Measurements from ENCODE around the gene PLXNC1.
A peak's percentile ranks its signal among the peaks of the same experiment; 100 is the strongest.

Gene PLXNC1

GRCh38 chr12:94207849-94208621, 59.7 kb downstream of the PLXNC1 start:
- peak; percentile 49 to 57 for DNase-seq

GRCh38 chr12:94208622-94208966, 60.2 kb downstream of the PLXNC1 start:
- DNase-seq: peak; percentile 39 to 40

GRCh38 chr12:94209240-94209639, 60.9 kb downstream of the PLXNC1 start:
- DNase-seq: no peak

- no peak for DNase-seq
Observed at GRCh38 chr12:94211021-94211420, 62.6 kb downstream of the PLXNC1 start.

- no peak for DNase-seq
Observed at GRCh38 chr12:94218233-94218632, 69.9 kb downstream of the PLXNC1 start.

- no peak for DNase-seq
Observed at GRCh38 chr12:94219622-94220302, 71.4 kb downstream of the PLXNC1 start.

- DNase-seq: no peak
Observed at GRCh38 chr12:94220804-94221203, 72.4 kb downstream of the PLXNC1 start.

GRCh38 chr12:94222351-94223084, 74.1 kb downstream of the PLXNC1 start:
- DNase-seq: no peak

- no peak for DNase-seq
Observed at GRCh38 chr12:94223842-94224241, 75.5 kb downstream of the PLXNC1 start.

GRCh38 chr12:94225506-94225905, 77.1 kb downstream of the PLXNC1 start:
- no peak for DNase-seq

GRCh38 chr12:94225947-94226630, 77.7 kb downstream of the PLXNC1 start:
- DNase-seq: no peak

- DNase-seq: no peak
Observed at GRCh38 chr12:94227066-94227465, 78.7 kb downstream of the PLXNC1 start.

GRCh38 chr12:94228488-94228907, 80.1 kb downstream of the PLXNC1 start:
- no peak for DNase-seq

- DNase-seq: no peak
Observed at GRCh38 chr12:94229902-94230301, 81.5 kb downstream of the PLXNC1 start.

- DNase-seq: no peak
Observed at GRCh38 chr12:94230357-94230905, 82.1 kb downstream of the PLXNC1 start.

GRCh38 chr12:94231709-94232108, 83.3 kb downstream of the PLXNC1 start:
- DNase-seq: no peak

- no peak for DNase-seq
Observed at GRCh38 chr12:94235848-94236247, 87.5 kb downstream of the PLXNC1 start.

GRCh38 chr12:94239332-94239993, 91.1 kb downstream of the PLXNC1 start:
- DNase-seq: no peak

GRCh38 chr12:94240171-94240570, 91.8 kb downstream of the PLXNC1 start:
- DNase-seq: no peak

- DNase-seq: no peak
Observed at GRCh38 chr12:94242901-94243300, 94.5 kb downstream of the PLXNC1 start.

- DNase-seq: peak; percentile 36 to 51
Observed at GRCh38 chr12:94244165-94245133, 96.1 kb downstream of the PLXNC1 start.

All from stimulated activated CD4-positive, alpha-beta T cell treated with anti-CD3 and anti-CD28 coated beads, Interleukin-2, amount 100 ng/mL, for 24 hours (primary cell).